H1 (cell line): ENCODE results near the gene DAB2IP. TPM values are rescaled to one million over a fixed set of nuclear protein-coding genes. Genes with fewer than 3 reads are reported as not detected.

Source experiments
- ATF3 ChIP-seq: IDR thresholded peaks from 2 replicates; pipeline ENCODE4 v1.6.1; 2011; ENCODE audit warnings: low read depth, mild to moderate bottlenecking, low read length; ENCODE audit not compliant: insufficient read depth
- BACH1 ChIP-seq: IDR thresholded peaks from 2 replicates; pipeline ENCODE4 v1.6.1; 2012; ENCODE audit warnings: low read length, improper control_type of control experiment
- CHD7 ChIP-seq: fragments of 300-600 bp; sonication (generic); IDR thresholded peaks from 2 replicates; pipeline ENCODE4 v1.7.1; 2012; ENCODE audit warnings: low read length, moderate library complexity, mild to moderate bottlenecking, inconsistent platforms; ENCODE audit not compliant: insufficient replicate concordance
- EGR1 ChIP-seq: IDR thresholded peaks from 2 replicates; pipeline ENCODE4 v1.6.1; 2011; ENCODE audit warnings: low read depth, low read length, borderline replicate concordance
- GTF2F1 ChIP-seq: IDR thresholded peaks from 2 replicates; pipeline ENCODE4 v1.6.1; 2012; ENCODE audit warnings: low read depth, low read length, improper control_type of control experiment, borderline replicate concordance
- KDM5A ChIP-seq: fragments of 200-600 bp; IDR thresholded peaks from 2 replicates; pipeline ENCODE4 v1.7.1; 2012; ENCODE audit warnings: mild to moderate bottlenecking, low read length, inconsistent platforms, mixed read lengths
- MAX ChIP-seq: IDR thresholded peaks from 2 replicates; pipeline ENCODE4 v1.6.1; 2012; ENCODE audit warnings: inconsistent platforms
- NRF1 ChIP-seq: IDR thresholded peaks from 2 replicates; pipeline ENCODE4 v1.6.1; 2011; ENCODE audit warnings: mild to moderate bottlenecking, low read depth, low read length, improper control_type of control experiment
- polyA plus RNA-seq, 7 experiments: library from polyadenylated mRNA; depleted of rRNA in 3 of 7; stranded (reverse) in 5 of 7; unstranded in 2 of 7; fragments of >200 nt in 5 of 7; fragments of 200-250 nt in 2 of 7; gene quantifications; 1 replicate in 5 of 7; 2 replicates in 1 of 7; 4 replicates in 1 of 7; pipeline versions ENCODE4 v1.2.1 to v1.2.3, GENCODE V29; 2011 to 2013; ENCODE audit warnings: missing spikeins in 2 of 7, mixed read lengths in 2 of 7
- total RNA-seq: library from RNA; stranded (reverse); fragmentation: NEBNext Ultra II Directional; extraction: Animal tissue kit (Norgen Biotek cat#: 25700); gene quantifications from 2 replicates; pipeline ENCODE4 v1.2.1, GENCODE V29; 2021

Gene DAB2IP
- total and polyA plus RNA-seq, 2 of the 8 experiments (the other 6 are each of a cell fraction or from before 2014, with no cell fraction given) = 19.7 to 39.5 TPM

GRCh38 chr9:121807069-121807822 lies 155.8 kb downstream of the DAB2IP start (continued):
- TF ChIP-seq MAX (no peak), BACH1 (no peak), ATF3 (no peak), KDM5A (no peak), NRF1 (no peak), EGR1 (no peak), CHD7 (no peak), GTF2F1 (no peak)
